Hepatocyte (in vitro differentiated cells): ENCODE data around the gene DCAF4.
A peak's percentile ranks its signal among the peaks of the same experiment; 100 is the strongest.

Experiments
- CTCF ChIP-seq: fragments of 200-600 bp; sonication (generic); IDR thresholded peaks from 2 replicates; pipeline ENCODE4 v1.5.1; 2016; ENCODE audit warnings: antibody characterized with exemption, mild to moderate bottlenecking; ENCODE audit not compliant: poor library complexity
- EZH2 ChIP-seq: fragments of 200-600 bp; sonication (generic); IDR thresholded peaks from 2 replicates; pipeline ENCODE4 v1.6.1; 2016; ENCODE audit warnings: antibody characterized with exemption, mild to moderate bottlenecking, borderline replicate concordance
- EZH2phosphoT487 ChIP-seq: fragments of 200-600 bp; sonication (generic); IDR thresholded peaks from one replicate; pipeline ENCODE4 v1.6.1; 2018; ENCODE audit warnings: antibody characterized with exemption, mild to moderate bottlenecking, low read depth, moderate library complexity; ENCODE audit not compliant: unreplicated experiment, severe bottlenecking

GRCh38 chr14:72894323-72894622 is 32.0 kb upstream of the DCAF4 start:
- TF ChIP-seq CTCF (no peak), EZH2 (peak; percentile 9), EZH2phosphoT487 (no peak)
